Kidney capillary endothelial cell (primary cell): ENCODE results near the gene GPATCH4.

ENCODE experiments used
- DNase-seq: peaks from one replicate; pipeline ENCODE4 v3.0.0-alpha.2; 2018; ENCODE audit warnings: low spot score

GPATCH4 gene

GRCh38 chr1:156547434-156547833 is 53.8 kb downstream of the GPATCH4 start:
- DNase-seq, result no peak

GRCh38 chr1:156546267-156546666 is 55.0 kb downstream of the GPATCH4 start:
- DNase-seq, result no peak

GRCh38 chr1:156544592-156545102 is 56.6 kb downstream of the GPATCH4 start:
- DNase-seq, result no peak
